Uterus (tissue), 4 donors: ENCODE measurements around the gene SF3B6. TPM values are rescaled to one million over a fixed set of nuclear protein-coding genes. Genes with fewer than 3 reads are reported as not detected.

Source experiments
- DNase-seq, 2 donors: peaks; one replicate each; pipeline ENCODE4 v3.0.0-alpha.2; 2019 to 2020
- H3K27ac ChIP-seq, 2 donors: fragments of 200-600 bp; sonication (generic); 1 replicate in 1 of 2; 2 replicates in 1 of 2; pipeline ENCODE4 v1.5.1; 2016 to 2018
- H3K27me3 ChIP-seq, 2 donors: fragments of 200-600 bp; sonication (generic); one replicate each; pipeline ENCODE4 v1.5.1; 2018 to 2019; ENCODE audit warnings: control low read depth in 1 of 2
- H3K36me3 ChIP-seq, 2 donors: fragments of 200-600 bp; sonication (generic); one replicate each; pipeline ENCODE4 v1.5.1; 2019; ENCODE audit warnings: control low read depth in 1 of 2
- H3K4me1 ChIP-seq, 2 donors: fragments of 200-600 bp; sonication (generic); one replicate each; pipeline ENCODE4 v1.5.1; 2018 to 2019; ENCODE audit warnings: control low read depth in 1 of 2
- H3K4me3 ChIP-seq, 2 donors: fragments of 200-600 bp; sonication (generic); 1 replicate in 1 of 2; 2 replicates in 1 of 2; pipeline ENCODE4 v1.5.1; 2018 to 2019; ENCODE audit warnings: mild to moderate bottlenecking in 1 of 2
- H3K9me3 ChIP-seq, 2 donors: fragments of 200-600 bp; sonication (generic); one replicate each; pipeline ENCODE4 v1.5.1; 2019; ENCODE audit warnings: control low read depth in 1 of 2
- CTCF ChIP-seq, 4 experiments: fragments of 200-600 bp in 2 of 4; fragments of 450-650 bp in 2 of 4; sonication (generic) in 2 of 4; IDR thresholded peaks; one replicate each; pipeline ENCODE4 v1.5.1; 2016 to 2019; ENCODE audit warnings: antibody characterized with exemption in 4 of 4, mild to moderate bottlenecking in 2 of 4, moderate library complexity in 1 of 4
- POLR2A ChIP-seq, 2 donors: fragments of 450-650 bp; IDR thresholded peaks; one replicate each; pipeline ENCODE4 v1.6.1; 2016; ENCODE audit warnings: antibody characterized with exemption in 2 of 2, mild to moderate bottlenecking in 1 of 2, moderate library complexity in 1 of 2
- intact Hi-C: fragments of 100-400 bp; cut with DNase I; formaldehyde crosslinking; loops from one replicate; pipeline ENCODE4 v1.15.1; 2023; ENCODE audit warnings: low total_unique reads
- total RNA-seq, 4 donors: library from RNA; depleted of rRNA in 3 of 4; stranded (reverse); fragments of >200 nt in 3 of 4; gene quantifications; one replicate each; pipeline versions ENCODE4 v1.1.0 to v1.2.4, GENCODE V29; 2014 to 2023
- donor health status: DM: yes; HTN: yes; CAD: no.

SF3B6 gene
- total RNA-seq, 4 donors from 2014 or later: 55.0 to 99.0 (median 77.1) TPM

DNA sequence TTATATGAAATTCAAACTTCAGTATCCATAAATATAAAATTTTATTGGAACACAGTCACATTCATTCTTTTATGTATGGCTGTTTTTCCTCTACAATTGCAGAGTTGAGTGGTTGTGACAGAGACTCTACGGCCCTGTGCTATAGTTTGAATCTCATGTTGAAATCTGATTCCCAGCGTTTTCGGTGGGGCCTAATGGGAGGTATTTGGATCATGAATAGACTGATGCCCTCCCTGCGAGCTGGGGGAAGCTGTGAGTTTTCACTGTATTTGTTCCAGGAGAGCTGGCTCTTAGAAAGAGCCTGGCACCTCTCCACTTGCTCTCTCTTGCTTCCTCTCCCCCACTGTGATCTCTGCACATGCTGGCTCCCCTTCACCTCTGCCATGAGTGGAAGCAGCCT, 45.3 kb upstream of the SF3B6 start:
- Histone ChIP-seq H3K4me1 (peaks cover 0 to 4% of the 10 kb centered on the region in 2 donors), H3K27ac (no peak overlapping the region), H3K36me3 (no peaks in the 10 kb centered on the region), H3K9me3 (no peaks in the 10 kb centered on the region), H3K27me3 (no peaks in the 10 kb centered on the region), H3K4me3 (no peak overlapping the region)
- intact Hi-C loops: no loop called here
- DNase-seq: no peak
- TF ChIP-seq POLR2A (IDR thresholded peaks at IDR 0.05) (no peak), CTCF (IDR thresholded peaks at IDR 0.05) (no peak)

- Histone ChIP-seq H3K4me1 (peaks cover 0 to 4% of the 10 kb centered on the region in 2 donors), H3K27me3 (no peaks in the 10 kb centered on the region), H3K4me3 (no peak overlapping the region), H3K9me3 (no peaks in the 10 kb centered on the region), H3K27ac (no peak overlapping the region), H3K36me3 (no peaks in the 10 kb centered on the region)
- intact Hi-C loops: no loop called here
- no peak for DNase-seq
- no peak for TF ChIP-seq POLR2A (IDR thresholded peaks at IDR 0.05)
- no peak for TF ChIP-seq CTCF (IDR thresholded peaks at IDR 0.05)
Measured at GRCh38 chr2:24121066-24121465, 44.9 kb upstream of the SF3B6 start.

DNA sequence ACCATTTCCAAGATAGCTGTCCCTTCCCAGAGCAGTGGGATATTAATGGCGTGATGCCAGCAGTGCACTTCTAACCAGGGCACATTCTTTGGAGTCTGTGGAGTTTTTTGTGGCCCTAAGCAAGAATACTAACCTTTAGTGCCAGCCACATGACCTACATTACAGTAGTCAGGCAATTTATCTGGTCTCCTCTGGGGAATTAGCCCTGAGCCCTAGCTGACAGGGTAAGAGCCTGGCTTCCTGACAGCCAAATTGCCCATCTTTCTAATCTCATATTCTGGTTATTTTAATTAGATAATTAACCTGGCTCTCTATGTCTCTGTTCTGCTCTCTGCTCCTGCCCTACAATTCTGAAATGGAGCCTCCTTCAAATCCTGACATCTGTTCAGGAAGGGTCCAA, 41.8 kb upstream of the SF3B6 start:
- H3K27me3 ChIP-seq: no peaks in the 10 kb centered on the region
- no peaks in the 10 kb centered on the region for H3K4me1 ChIP-seq
- H3K4me3 ChIP-seq: no peak overlapping the region
- no peaks in the 10 kb centered on the region for H3K36me3 ChIP-seq
- intact Hi-C loops: no loop called here
- H3K9me3 ChIP-seq: no peaks in the 10 kb centered on the region
- no peak for DNase-seq
- TF ChIP-seq POLR2A (IDR thresholded peaks at IDR 0.05): no peak
- TF ChIP-seq CTCF (IDR thresholded peaks at IDR 0.05): no peak
- H3K27ac ChIP-seq: no peak overlapping the region

- no peak overlapping the region for H3K4me3 ChIP-seq
- H3K36me3 ChIP-seq: no peaks in the 10 kb centered on the region
- no peaks in the 10 kb centered on the region for H3K9me3 ChIP-seq
- intact Hi-C loops: no loop called here
- no peaks in the 10 kb centered on the region for H3K4me1 ChIP-seq
- H3K27ac ChIP-seq: no peak overlapping the region
- no peak for TF ChIP-seq POLR2A (IDR thresholded peaks at IDR 0.05)
- no peak for TF ChIP-seq CTCF (IDR thresholded peaks at IDR 0.05)
- no peak for DNase-seq
- no peaks in the 10 kb centered on the region for H3K27me3 ChIP-seq
Measured at GRCh38 chr2:24115057-24115456, 38.9 kb upstream of the SF3B6 start.

- TF ChIP-seq CTCF (IDR thresholded peaks at IDR 0.05): no peak
- TF ChIP-seq POLR2A (IDR thresholded peaks at IDR 0.05): no peak
Measured at GRCh38 chr2:24111407-24111901, 35.3 kb upstream of the SF3B6 start.

More at GRCh38 chr2:24111407-24111901, 35.3 kb upstream of the SF3B6 start:
- Histone ChIP-seq H3K4me1 (no peaks in the 10 kb centered on the region), H3K9me3 (no peaks in the 10 kb centered on the region), H3K27me3 (no peaks in the 10 kb centered on the region), H3K27ac (no peak overlapping the region), H3K4me3 (no peak overlapping the region), H3K36me3 (no peaks in the 10 kb centered on the region)
- intact Hi-C loops: no loop called here
- no peak for DNase-seq
